Progenitor cell of endocrine pancreas (in vitro differentiated cells): Measurements from ENCODE around the gene TSGA10. TPM values are rescaled to one million over a fixed set of nuclear protein-coding genes. Genes with fewer than 3 reads are reported as not detected.

Experiments
- DNase-seq: peaks from one replicate; pipeline ENCODE4 v3.0.0; 2021; ENCODE audit warnings: low spot score; ENCODE audit not compliant: unreplicated experiment
- H3K27ac Mint-ChIP-seq: 2 replicates; pipeline ENCODE4 v1.8.0; 2021; ENCODE audit warnings: mild to moderate bottlenecking, moderate library complexity, mixed read lengths
- H3K27me3 Mint-ChIP-seq: 2 replicates; pipeline ENCODE4 v1.8.0; 2021; ENCODE audit warnings: mixed read lengths
- H3K36me3 Mint-ChIP-seq: 2 replicates; pipeline ENCODE4 v1.8.0; 2022; ENCODE audit warnings: mixed read lengths; ENCODE audit not compliant: insufficient read depth
- H3K4me1 Mint-ChIP-seq: 2 replicates; pipeline ENCODE4 v1.8.0; 2021; ENCODE audit warnings: low read depth, mixed read lengths
- H3K4me3 Mint-ChIP-seq: 2 replicates; pipeline ENCODE4 v1.8.0; 2021; ENCODE audit warnings: low read depth, mild to moderate bottlenecking, moderate library complexity, mixed read lengths
- H3K9me3 Mint-ChIP-seq: 2 replicates; pipeline ENCODE4 v1.8.0; 2021; ENCODE audit warnings: low read depth, mixed read lengths
- CTCF ChIP-seq: fragments of 200-600 bp; sonication (generic); IDR thresholded peaks from one replicate; pipeline ENCODE4 v1.5.0; 2021; ENCODE audit warnings: antibody characterized with exemption, mild to moderate bottlenecking; ENCODE audit not compliant: unreplicated experiment
- total RNA-seq: library from RNA; stranded (reverse); gene quantifications from 2 replicates; pipeline ENCODE4 v1.2.1, GENCODE V29; 2021

Gene TSGA10
- total RNA-seq, 1 donor from 2014 or later, result 13.8 TPM

GRCh38 chr2:99085421-99085820 is 69.3 kb downstream of the TSGA10 start:
- no peaks in the 10 kb centered on the region for H3K36me3 Mint-ChIP-seq

GRCh38 chr2:99084256-99084655 is 70.5 kb downstream of the TSGA10 start:
- Mint-ChIP-seq H3K27me3 (peaks cover 15% of the 10 kb centered on the region), H3K4me3 (no peak overlapping the region), H3K27ac (no peak overlapping the region), H3K36me3 (no peaks in the 10 kb centered on the region), H3K4me1 (peaks cover 6% of the 10 kb centered on the region), H3K9me3 (peaks cover 6% of the 10 kb centered on the region)
- DNase-seq, result no peak
- no peak for TF ChIP-seq CTCF

More at GRCh38 chr2:99085421-99085820, 69.3 kb downstream of the TSGA10 start:
- no peak for DNase-seq
- H3K27me3 Mint-ChIP-seq, result peaks cover 11% of the 10 kb centered on the region
- peaks cover 6% of the 10 kb centered on the region for H3K4me1 Mint-ChIP-seq
- TF ChIP-seq CTCF, result peak; percentile 28
- H3K27ac Mint-ChIP-seq, result no peak overlapping the region
- H3K4me3 Mint-ChIP-seq, result no peak overlapping the region
- peaks cover 6% of the 10 kb centered on the region for H3K9me3 Mint-ChIP-seq

- Mint-ChIP-seq H3K27ac (no peak overlapping the region), H3K9me3 (no peaks in the 10 kb centered on the region), H3K4me1 (peaks cover 6% of the 10 kb centered on the region), H3K4me3 (no peak overlapping the region), H3K36me3 (no peaks in the 10 kb centered on the region), H3K27me3 (peaks cover 15% of the 10 kb centered on the region)
- no peak for DNase-seq
- TF ChIP-seq CTCF, result no peak
These were observed 72.9 kb downstream of the TSGA10 start for GRCh38 chr2:99081891-99082290.

DNA sequence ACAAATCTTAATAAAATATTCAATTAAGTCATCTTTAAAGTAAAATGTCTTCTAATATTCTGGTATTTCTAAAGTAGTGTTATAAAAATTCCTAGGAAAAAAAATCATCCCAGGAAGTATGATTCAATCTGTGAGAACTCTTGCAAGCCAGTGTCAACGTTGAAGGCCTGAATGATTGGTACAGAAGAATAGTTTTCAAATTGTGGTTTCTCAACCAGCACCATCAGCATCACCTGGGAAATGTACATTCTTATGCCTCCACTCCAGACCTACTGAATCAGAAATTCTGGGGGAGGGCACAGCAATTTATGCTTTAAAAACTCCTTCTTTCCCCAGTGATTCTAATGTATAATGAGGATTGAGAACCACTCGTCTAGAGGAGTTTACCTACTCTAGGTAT is 75.5 kb downstream of the TSGA10 start:
- no peaks in the 10 kb centered on the region for H3K36me3 Mint-ChIP-seq

DNA sequence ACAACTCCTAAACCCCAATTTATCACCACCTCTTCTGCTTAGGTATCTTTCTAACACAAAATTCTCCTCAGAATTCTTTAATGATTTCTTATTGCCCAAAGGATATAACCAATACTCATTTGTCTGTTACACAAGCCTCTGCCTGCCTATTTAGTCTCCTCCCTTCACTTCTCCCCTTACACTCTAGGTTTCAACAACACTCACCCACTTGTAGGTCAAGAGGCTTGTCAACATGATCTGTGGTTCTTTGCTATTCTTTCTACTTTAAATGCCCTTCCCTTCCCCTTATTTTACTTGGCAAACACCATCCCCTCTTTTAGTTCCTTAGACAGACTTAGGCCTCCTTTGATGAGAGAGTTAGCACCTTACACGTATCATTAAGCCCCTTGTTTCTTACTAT is 82.2 kb downstream of the TSGA10 start:
- no peak overlapping the region for H3K27ac Mint-ChIP-seq
- H3K4me3 Mint-ChIP-seq, result no peak overlapping the region
- H3K4me1 Mint-ChIP-seq, result no peaks in the 10 kb centered on the region
- no peaks in the 10 kb centered on the region for H3K9me3 Mint-ChIP-seq
- TF ChIP-seq CTCF, result no peak
- H3K36me3 Mint-ChIP-seq, result no peaks in the 10 kb centered on the region
- H3K27me3 Mint-ChIP-seq, result no peaks in the 10 kb centered on the region
- DNase-seq, result no peak

More for the DNA sequence above, 75.5 kb downstream of the TSGA10 start:
- TF ChIP-seq CTCF, result no peak
- H3K4me3 Mint-ChIP-seq, result no peak overlapping the region
- H3K9me3 Mint-ChIP-seq, result no peaks in the 10 kb centered on the region
- no peak overlapping the region for H3K27ac Mint-ChIP-seq
- H3K27me3 Mint-ChIP-seq, result peaks cover 15% of the 10 kb centered on the region
- no peak for DNase-seq
- H3K4me1 Mint-ChIP-seq, result peaks cover 6% of the 10 kb centered on the region
